NCI-H2227 (cell line): ENCODE data around the gene PCSK5.

ENCODE experiments used
- DNase-seq: peaks from one replicate; lab custom pipeline; 2025; ENCODE audit not compliant: unreplicated experiment; lab: John Stamatoyannopoulos, UW

The PCSK5 gene

GRCh38 chr9:76221423-76221822 is 330.9 kb downstream of the PCSK5 start:
- DNase-seq = no peak

- no peak for DNase-seq
These were observed 333.4 kb downstream of the PCSK5 start for GRCh38 chr9:76223749-76224340.

GRCh38 chr9:76227156-76227555 is 336.7 kb downstream of the PCSK5 start:
- DNase-seq = no peak

- no peak for DNase-seq
These were observed 340.5 kb downstream of the PCSK5 start for GRCh38 chr9:76231001-76231400.

- no peak for DNase-seq
These were observed 342.5 kb downstream of the PCSK5 start for GRCh38 chr9:76232861-76233489.

- DNase-seq = no peak
These were observed 350.1 kb downstream of the PCSK5 start for GRCh38 chr9:76240578-76240977.

- no peak for DNase-seq
These were observed 355.0 kb downstream of the PCSK5 start for GRCh38 chr9:76245518-76245917.

- DNase-seq = no peak
These were observed 356.2 kb downstream of the PCSK5 start for GRCh38 chr9:76246680-76247079.

GRCh38 chr9:76247426-76247825 is 357.0 kb downstream of the PCSK5 start:
- no peak for DNase-seq

- no peak for DNase-seq
These were observed 358.8 kb downstream of the PCSK5 start for GRCh38 chr9:76249309-76249708.

GRCh38 chr9:76255781-76256455 is 365.4 kb downstream of the PCSK5 start:
- no peak for DNase-seq

GRCh38 chr9:76257311-76257710 is 366.8 kb downstream of the PCSK5 start:
- DNase-seq = no peak

GRCh38 chr9:76266649-76267283 is 376.3 kb downstream of the PCSK5 start:
- peak; percentile 92 for DNase-seq

GRCh38 chr9:76267284-76267652 is 376.8 kb downstream of the PCSK5 start:
- DNase-seq = no peak

GRCh38 chr9:76269789-76270188 is 379.3 kb downstream of the PCSK5 start:
- no peak for DNase-seq

GRCh38 chr9:76271755-76272154 is 381.3 kb downstream of the PCSK5 start:
- DNase-seq = no peak

GRCh38 chr9:76289042-76289441 is 398.6 kb downstream of the PCSK5 start:
- no peak for DNase-seq

GRCh38 chr9:76289703-76290102 is 399.2 kb downstream of the PCSK5 start:
- DNase-seq = no peak

GRCh38 chr9:76290555-76290954 is 400.1 kb downstream of the PCSK5 start:
- no peak for DNase-seq

- DNase-seq = no peak
These were observed 401.8 kb downstream of the PCSK5 start for GRCh38 chr9:76292246-76292645.

GRCh38 chr9:76292658-76293057 is 402.2 kb downstream of the PCSK5 start:
- DNase-seq = no peak

GRCh38 chr9:76294301-76294700 is 403.8 kb downstream of the PCSK5 start:
- DNase-seq = no peak
